Renal cortical epithelial cell (primary cell): ENCODE measurements around the gene PIGQ. TPM values are rescaled to one million over a fixed set of nuclear protein-coding genes. Genes with fewer than 3 reads are reported as not detected.

Source experiments
- DNase-seq: peaks from one replicate; pipeline ENCODE4 v3.0.0-alpha.2; 2011; ENCODE audit warnings: low read depth
- total RNA-seq: library from RNA; depleted of rRNA; stranded (reverse); fragments of >200 nt; gene quantifications from 2 replicates; pipeline ENCODE4 v1.2.3, GENCODE V29; 2014

The PIGQ gene
- total RNA-seq, 1 donor from 2014 or later, result 68.5 TPM

DNA sequence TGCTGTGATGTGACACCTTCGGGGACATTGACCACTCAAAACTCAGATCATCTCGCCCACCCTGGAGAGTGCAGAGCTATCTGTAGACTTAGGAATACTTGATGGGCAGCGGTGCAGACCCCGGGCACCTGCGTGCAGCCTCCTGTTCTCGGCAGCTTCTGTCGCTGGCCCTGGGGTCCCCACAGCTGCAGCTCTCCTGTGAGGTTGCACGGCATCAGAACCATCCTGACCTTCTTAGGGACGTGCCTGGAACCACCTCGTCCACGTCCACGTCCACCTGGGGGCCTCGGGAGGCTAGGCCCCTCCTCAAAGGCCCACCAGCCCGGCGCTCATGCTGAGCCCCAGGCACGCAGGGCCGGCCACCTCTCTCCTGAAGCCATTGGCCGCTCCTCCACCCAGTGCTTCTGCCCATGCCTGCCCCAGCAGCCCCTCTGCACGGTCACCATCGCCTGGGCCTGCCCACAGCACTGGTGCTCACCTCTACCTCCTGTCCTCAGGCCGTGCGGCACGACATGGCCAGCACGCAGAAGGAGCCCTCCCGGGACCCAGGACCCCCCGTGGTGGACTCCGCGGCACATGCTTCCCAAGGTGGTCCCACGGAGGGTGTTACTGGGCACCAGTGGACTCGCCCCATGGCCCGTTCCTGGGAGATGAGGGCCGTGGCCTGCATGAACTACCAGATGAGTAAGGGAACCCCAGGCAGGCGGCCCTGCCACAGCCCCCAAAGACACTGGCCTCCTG lies 58.7 kb downstream of the PIGQ start:
- DNase-seq, result no peak

GRCh38 chr16:629185-629832 lies 59.5 kb downstream of the PIGQ start:
- DNase-seq, result no peak

DNA sequence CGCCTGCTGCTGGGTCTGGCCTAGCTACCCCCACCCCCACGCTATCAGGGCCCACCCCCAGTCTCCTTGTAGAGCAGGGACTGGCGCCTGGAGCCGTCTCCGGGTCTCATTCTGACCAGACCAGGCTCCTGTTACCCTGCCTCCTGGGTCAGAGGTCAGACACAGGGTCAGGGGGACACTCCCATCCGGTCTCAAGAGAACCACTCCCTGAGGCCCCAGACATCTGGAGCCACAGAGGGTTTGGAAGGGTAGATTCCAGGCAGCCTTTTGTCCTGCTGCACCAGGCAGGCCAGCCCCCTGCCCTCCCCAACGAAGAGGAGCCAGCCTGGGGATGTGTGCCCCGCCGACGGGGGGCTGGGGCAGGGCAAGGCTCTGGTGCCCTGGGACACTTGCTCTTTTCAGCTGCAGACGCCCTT lies 60.1 kb downstream of the PIGQ start:
- no peak for DNase-seq

- DNase-seq, result no peak
These were observed 60.6 kb downstream of the PIGQ start for GRCh38 chr16:630249-630814.

DNA sequence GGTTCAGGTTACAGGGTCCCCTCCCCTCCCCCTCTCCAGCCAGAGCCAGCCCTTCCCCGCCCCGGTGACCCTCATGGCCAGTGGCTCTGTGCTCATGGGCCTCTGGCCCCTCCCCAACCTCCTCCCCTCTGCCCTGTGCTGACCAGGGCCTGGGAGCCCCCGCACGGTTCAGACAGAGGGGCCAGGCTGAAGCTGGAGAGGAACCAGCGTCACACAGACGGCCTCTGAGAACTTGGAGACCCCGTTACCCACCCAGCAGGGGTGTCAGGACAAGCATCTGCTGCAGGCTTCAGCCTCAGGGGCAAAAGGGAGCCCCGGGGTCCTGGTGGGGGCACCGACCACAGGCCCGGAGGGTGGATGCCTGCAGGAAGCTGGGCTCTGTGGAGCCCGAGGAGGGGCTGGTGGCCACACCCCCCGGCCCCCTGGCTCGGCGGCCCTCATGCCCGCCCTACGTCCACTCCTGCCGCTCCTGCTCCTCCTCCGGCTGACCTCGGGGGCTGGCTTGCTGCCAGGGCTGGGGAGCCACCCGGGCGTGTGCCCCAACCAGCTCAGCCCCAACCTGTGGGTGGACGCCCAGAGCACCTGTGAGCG lies 61.1 kb downstream of the PIGQ start, which contains the start of gene WFIKKN1:
WFIKKN1 (plus strand) TSS at position 171 of the 591 bp plus-strand sequence; CDS start at position 440, 269 bp downstream.
- DNase-seq, result no peak

- no peak for DNase-seq
These were observed 62.1 kb downstream of the PIGQ start for GRCh38 chr16:631808-632358.

GRCh38 chr16:632486-633335 lies 62.9 kb downstream of the PIGQ start:
- DNase-seq, result no peak

GRCh38 chr16:633336-634050 lies 63.7 kb downstream of the PIGQ start:
- no peak for DNase-seq

Other genes starting within 250 kb of the PIGQ start
- gene AXIN1, start 217.2 kb upstream of the PIGQ start, total RNA-seq, result 38.7 and 43.5 TPM in 2 replicates
- 59.4 and 95.9 TPM in 2 replicates for gene MRPL28, start 199.4 kb upstream of the PIGQ start, total RNA-seq
- gene PGAP6, start 188.0 kb upstream of the PIGQ start, total RNA-seq, result 87.2 and 92.8 TPM in 2 replicates
- gene NME4, start 172.8 kb upstream of the PIGQ start, total RNA-seq, result 27.6 and 50.0 TPM in 2 replicates
- gene DECR2, start 168.1 kb upstream of the PIGQ start, total RNA-seq, result 13.0 and 17.5 TPM in 2 replicates
- gene RAB11FIP3, start 144.3 kb upstream of the PIGQ start, total RNA-seq, result 20.5 and 72.5 TPM in 2 replicates
- gene CAPN15, start 42.3 kb upstream of the PIGQ start, total RNA-seq, result 41.7 and 82.0 TPM in 2 replicates
- 0.05 TPM in 1 of 2 replicates, not detected in the other for gene PRR35, start 9.6 kb upstream of the PIGQ start, total RNA-seq
- 0.85 TPM in 1 of 2 replicates, not detected in the other for gene NHLRC4, start 3.0 kb upstream of the PIGQ start, total RNA-seq
- gene RAB40C, start 20.1 kb downstream of the PIGQ start, total RNA-seq, result 8.0 and 12.1 TPM in 2 replicates
- 0.35 TPM in 1 of 2 replicates, not detected in the other for gene WFIKKN1, start 61.0 kb downstream of the PIGQ start, total RNA-seq
- gene METTL26, start 66.3 kb downstream of the PIGQ start, total RNA-seq, result 54.4 and 93.1 TPM in 2 replicates
- 17.6 and 26.4 TPM in 2 replicates for gene MCRIP2, start 71.9 kb downstream of the PIGQ start, total RNA-seq
- gene WDR90, start 79.4 kb downstream of the PIGQ start, total RNA-seq, result 6.9 and 18.5 TPM in 2 replicates
- 31.1 and 43.6 TPM in 2 replicates for gene RHOT2, start 98.2 kb downstream of the PIGQ start, total RNA-seq
- gene RHBDL1, start 105.7 kb downstream of the PIGQ start, total RNA-seq, result 0.94 and 1.6 TPM in 2 replicates
- gene STUB1, start 110.4 kb downstream of the PIGQ start, total RNA-seq, result 78.5 and 115 TPM in 2 replicates
- gene JMJD8, start 114.4 kb downstream of the PIGQ start, total RNA-seq, result 33.5 and 52.3 TPM in 2 replicates
- gene WDR24, start 120.4 kb downstream of the PIGQ start, total RNA-seq, result 1.4 and 7.9 TPM in 2 replicates
- gene FBXL16, start 135.8 kb downstream of the PIGQ start, total RNA-seq, result 0.40 TPM in 1 of 2 replicates, not detected in the other
- gene METRN, start 145.2 kb downstream of the PIGQ start, total RNA-seq, result 65.8 and 74.7 TPM in 2 replicates
- 23.1 and 73.8 TPM in 2 replicates for gene ANTKMT, start 151.2 kb downstream of the PIGQ start, total RNA-seq
- gene CCDC78, start 156.5 kb downstream of the PIGQ start, total RNA-seq, result 0.69 and 0.70 TPM in 2 replicates
- gene HAGHL, start 157.1 kb downstream of the PIGQ start, total RNA-seq, result 10.5 and 24.1 TPM in 2 replicates
- 21.7 and 28.5 TPM in 2 replicates for gene CIAO3, start 171.0 kb downstream of the PIGQ start, total RNA-seq
- 1.3 and 13.5 TPM in 2 replicates for gene MSLN, start 190.8 kb downstream of the PIGQ start, total RNA-seq
- 22.3 and 35.3 TPM in 2 replicates for gene RPUSD1, start 218.4 kb downstream of the PIGQ start, total RNA-seq
- gene CHTF18, start 218.7 kb downstream of the PIGQ start, total RNA-seq, result 4.2 and 11.3 TPM in 2 replicates
- gene GNG13, start 230.8 kb downstream of the PIGQ start, total RNA-seq, result not detected in 2 replicates